NCI-H1417 (cell line): ENCODE measurements around the gene ACTR1B.
"Not testable (repeated sequence)": the region's sequence is repeated elsewhere in the genome, so short reads cannot be mapped to it uniquely, and the experiment has no call there.

Experiments
- DNase-seq, 3 experiments: peaks; one replicate each; lab custom pipeline; 2025; lab: John Stamatoyannopoulos, UW

ACTR1B gene

DNA sequence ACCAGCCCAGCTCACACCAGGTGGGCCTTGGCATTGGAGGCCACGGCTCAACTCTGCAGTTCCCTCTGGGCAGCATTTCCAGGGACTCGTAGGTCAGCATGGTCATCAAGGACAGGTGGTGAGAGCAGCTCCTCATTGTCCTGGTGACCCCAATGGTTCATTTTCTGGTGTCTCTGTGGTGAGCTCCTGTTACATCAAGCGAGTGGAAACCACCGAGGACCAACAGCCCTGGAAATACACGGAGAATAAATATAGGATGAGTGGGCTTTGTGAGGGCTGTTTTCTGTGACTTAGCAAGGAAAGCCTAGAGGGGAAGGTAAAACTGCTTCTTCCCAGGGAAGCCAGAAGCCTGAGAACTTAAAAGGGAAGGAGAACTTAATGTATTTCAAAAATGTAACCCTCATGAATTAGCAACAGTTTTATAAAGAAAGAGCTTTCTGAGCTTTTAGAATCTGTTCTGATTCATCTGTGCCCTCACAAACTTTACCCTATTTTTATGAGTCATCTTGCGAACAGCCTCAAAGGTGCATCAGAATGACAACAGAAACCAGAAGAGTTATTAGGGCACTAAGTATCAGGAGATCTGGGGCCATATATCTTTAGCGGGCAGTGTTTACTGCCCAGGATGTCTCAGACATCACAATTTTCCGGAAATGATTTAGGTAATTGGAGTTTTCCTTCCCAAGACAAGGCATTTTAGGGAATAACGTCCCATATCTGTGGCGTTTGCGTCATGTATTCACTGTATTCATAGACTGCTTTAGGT lies 24.4 kb upstream of the ACTR1B start:
- DNase-seq: no peak

DNA sequence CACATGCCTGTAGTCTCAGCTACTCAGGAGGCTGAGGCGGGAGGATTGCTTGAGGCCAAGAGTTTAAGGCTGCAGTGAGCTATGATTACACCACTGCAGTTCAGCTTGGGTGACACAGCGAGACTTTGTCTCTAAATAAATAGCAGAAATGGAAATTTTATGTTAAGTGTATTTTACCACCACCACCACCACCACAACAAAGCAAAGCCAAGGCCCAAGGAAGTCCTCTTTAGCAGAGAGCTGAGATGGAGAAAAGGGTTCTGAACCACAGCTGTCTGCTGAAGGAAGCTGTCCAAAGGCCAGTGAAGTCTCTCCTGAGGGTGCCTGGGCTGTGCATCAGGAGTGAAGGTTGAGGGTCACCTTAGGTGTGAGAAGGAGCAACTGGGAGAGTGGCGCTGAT lies 23.4 kb upstream of the ACTR1B start:
- DNase-seq: not testable (repeated sequence)

DNA sequence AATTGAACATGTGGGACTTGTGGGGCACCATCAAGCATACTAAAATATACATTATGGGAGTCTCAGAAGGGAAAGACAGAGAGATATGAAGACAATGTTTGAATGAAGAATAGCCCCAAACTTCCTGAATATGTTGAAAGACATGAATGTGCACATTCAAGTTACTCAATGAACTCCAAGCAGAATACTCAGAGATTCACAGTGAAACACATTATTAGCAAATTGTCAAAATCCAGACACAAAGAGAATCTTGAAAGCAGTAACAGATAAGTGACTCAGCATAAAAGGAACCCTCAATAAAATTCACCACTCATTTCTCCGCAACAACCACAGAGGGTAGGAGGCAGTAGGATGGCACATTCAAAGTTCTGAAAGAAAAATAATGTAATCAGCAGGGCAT lies 14.5 kb upstream of the ACTR1B start:
- DNase-seq: no peak

DNA sequence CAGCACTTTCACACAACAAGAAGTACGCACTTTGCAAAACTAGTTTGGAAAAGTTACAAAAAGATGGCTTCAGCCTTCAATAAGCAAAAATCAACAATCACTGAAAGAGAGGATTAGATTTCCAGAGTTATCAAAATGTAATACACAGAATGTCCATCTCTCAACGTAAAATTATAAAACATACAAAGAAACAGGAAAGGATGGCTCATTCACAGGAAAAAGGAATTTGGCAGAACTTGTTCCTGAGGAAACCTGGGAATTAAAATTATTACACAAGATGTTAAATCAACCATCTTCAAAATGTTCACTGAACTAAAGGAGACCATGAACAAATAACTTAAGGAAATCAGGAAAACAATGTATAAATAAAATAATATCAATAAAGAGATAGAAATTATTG lies 13.6 kb upstream of the ACTR1B start:
- no peak for DNase-seq

DNA sequence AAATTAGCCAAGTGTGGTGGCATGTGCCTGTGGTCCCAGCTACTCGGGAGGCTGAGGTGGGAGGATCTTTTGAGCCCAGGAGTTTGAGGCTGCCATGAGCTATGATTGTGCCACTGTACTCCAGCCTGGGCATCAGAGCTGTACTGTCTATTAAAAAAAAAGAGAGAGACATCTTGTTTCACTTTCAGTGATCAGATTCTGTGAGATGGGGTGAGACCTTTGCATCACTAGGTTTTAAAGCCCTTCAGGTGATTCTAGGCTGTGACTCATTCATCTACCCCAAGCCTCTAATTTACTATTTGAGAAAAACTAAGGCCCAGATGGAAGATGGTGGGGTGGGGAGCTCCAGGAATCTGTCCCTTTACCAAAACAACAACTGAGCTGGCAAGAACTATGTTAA lies 12.8 kb upstream of the ACTR1B start:
- DNase-seq: no peak

DNA sequence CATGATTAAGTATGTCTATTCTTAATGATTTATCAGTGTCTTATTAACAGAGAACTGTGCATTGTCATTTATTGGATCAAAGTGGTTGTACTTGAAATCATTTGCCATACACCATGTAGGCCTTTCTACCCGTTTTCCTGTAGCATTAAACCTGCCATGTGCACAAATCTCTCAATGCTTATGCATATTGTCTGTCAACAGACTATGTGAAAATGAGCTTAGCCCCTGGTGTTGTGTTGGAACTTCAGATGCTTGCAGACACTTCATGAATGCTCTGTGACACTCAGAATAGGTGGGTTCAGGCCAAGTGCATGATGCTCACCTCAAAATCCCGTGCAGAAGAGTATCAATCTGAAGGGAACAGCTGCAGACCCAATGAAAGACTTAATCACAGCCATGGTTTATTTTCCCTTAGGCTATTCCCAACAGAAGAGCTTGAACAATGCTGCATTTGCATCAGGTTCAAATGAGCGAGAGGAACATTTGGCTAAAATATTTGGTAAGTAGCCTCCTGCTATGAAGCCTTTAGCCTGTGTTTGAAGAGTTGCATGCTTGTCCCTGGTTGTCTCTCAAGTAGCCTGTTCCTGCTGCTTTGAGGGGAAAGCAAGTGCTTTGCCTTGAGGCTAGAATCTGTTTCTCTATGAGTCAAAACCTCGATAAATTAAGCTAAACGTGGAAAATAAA lies 11.7 kb upstream of the ACTR1B start:
- peak in 2 of 3 experiments; percentile 56 to 85 for DNase-seq

DNA sequence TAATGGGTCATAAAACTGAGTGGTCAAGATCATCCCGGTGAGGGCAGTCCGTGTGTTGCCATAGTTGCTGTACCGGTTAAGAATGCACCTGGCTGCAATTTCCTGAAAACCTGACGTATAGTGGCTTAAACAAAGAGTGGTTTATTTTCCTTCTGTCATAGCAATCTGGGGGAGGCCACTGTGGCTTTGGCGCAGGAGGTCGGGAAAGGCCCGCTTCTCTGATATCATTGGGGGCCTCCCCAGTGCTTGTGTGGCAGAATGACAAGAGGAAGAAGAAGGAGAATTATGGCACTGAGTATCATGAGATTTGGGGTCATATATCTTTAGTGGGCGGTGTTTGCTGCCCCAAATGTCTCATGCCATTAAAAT lies 10.1 kb upstream of the ACTR1B start:
- DNase-seq: peak in 2 of 3 experiments; percentile 24 to 62

DNA sequence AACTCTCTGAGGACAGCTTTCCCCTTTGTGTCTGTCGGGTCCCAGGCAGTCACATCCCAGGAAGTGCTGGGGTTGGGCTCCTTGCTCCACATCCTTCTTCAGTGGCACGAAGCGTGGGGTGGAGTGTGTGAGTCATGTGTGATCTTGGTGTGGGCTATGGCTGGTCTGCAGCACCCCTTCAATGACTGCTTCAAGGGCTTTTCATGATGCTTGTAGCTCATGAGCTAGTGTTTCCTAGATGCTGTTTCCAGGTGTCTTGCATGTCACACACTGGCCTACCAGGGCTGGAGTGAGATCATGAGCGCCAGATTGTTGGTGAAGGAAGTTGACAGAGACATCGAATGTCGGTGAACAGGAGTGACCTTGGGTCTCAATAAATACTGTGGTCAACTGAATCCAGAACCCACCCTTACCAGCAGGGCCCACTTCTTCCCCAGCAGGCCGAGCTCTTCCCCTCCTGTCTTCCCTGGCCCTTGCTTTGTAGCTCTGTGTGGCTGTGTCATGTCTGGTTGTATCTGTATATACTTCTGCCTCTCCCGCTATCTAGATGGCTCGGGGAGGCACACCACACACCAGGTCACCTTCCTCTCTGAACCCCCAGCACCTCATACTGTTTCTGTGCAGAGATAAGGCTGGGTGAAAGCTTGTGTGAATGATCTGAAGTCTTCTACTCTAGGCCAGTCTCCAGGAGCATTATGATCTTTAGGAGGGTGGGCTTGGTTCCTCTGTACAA lies 9.5 kb upstream of the ACTR1B start:
- no peak for DNase-seq

DNA sequence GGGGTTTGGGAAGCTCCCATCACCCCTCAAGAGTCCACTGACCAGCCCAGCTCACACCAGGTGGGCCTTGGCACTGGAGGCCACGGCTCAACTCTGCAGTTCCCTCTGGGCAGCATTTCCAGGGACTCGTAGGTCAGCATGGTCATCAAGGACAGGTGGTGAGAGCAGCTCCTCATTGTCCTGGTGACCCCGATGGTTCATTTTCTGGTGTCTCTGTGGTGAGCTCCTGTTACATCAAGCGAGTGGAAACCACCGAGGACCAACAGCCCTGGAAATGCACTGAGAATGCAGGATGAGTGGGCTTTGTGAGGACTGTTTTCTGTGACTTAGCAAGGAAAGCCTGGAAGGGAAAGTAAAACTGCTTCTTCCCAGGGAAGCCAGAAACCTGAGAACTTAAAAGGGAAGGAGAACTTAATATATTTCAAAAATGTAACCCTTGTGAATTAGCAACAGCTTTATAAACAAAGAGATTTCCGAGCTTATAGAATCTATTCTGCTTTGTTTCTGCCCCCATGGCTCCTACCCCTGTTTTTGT lies 8.8 kb upstream of the ACTR1B start:
- not testable (repeated sequence) for DNase-seq

DNA sequence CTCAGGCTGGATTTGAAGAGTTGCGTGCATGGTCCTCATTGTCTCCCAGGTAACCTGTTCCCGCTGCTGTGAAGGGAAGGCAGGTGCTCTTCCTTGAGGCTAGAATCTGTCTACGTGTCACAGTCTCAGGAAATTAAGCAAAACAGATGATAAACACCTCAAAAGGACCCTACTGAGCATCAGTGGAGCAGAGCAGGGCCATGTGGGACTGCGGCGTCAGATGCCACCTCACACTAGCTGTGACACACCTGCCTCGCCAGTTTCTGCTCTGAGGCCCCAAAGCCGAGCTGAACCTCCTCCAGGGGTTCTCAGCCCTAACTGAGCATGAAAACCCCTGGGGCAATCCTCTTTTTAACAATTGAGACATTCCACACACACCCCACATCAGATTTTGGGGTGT lies 7.7 kb upstream of the ACTR1B start:
- peak in 2 of 3 experiments; percentile 3 to 55 for DNase-seq

DNA sequence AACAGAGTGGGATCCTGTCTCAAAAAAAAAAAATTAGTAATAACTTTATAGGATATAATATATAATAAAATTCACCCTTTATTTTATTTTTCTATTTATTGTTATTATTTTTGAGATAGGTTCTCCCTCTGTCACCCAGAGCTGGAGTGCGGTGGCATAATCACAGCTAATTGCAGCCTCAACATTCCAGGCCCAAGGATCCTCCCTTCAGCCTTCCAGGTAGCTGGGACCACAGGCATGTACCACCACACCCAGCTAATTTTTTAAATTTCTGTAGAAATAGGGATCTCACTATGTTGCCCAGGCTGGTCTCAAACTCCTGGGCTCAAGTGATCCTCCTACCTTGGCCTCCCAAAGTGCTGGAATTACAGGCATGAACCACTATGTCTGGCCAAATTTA lies 6.6 kb upstream of the ACTR1B start:
- no peak for DNase-seq

DNA sequence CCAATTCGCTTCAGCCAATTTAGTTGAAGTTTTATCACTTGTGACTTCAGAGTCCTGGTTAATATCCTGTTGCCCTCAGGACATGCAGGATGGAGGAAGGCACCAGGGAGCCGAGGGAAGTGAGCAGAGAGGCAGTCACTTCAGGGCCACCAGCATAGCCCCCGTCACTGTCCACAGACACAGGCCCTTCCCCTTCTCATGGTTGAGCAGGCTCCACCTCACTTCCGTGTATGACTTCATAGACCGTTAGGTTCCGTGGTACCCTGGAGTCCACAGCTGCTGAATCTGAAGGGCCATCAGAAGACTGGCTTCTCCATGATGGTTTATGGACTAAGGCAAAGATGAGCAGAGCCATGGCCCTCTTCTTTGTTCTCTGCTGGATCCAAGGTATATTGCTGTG lies 5.6 kb upstream of the ACTR1B start, which contains the start of gene C2orf92:
Gene C2orf92, plus strand, starts transcription at position 266 of the 400 bp plus-strand sequence. Its CDS starts 76 bp downstream, at position 342.
- DNase-seq: no peak

DNA sequence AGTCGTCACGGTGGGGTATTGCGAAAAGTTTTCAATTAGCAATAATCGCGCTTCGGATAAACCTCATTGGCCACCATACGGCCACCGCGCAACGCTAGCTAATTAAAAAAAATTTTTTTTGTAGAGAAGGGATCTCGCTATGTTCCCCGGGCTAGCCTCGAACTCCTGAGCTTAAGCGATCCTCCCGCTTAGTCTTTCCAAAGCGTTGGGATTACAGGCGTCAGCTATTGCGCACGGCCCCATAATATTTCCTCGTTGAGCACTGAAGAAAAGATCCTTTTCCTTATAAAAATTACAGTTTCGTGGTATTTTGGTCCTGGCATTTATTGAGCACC lies 759 bp upstream of the ACTR1B start:
- no peak for DNase-seq

DNA sequence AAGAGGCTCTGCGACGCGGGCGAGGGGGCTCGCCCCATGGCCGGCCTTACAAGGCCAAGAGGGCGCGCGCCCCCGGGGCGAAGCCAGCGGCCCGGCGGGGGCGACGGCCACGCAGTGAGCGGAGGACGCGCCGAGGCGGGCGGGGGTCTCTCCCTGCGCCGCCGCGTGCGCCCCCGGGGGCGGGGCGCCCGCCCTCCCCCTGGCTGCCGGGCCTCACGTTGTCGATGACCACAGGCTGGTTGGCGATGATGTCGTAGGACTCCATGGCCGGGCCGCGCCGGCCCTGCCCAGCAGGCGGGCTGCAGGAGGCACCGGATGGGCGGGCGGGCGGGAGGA lies 250 bp downstream of the ACTR1B start:
- peak in 1 of 3 experiments; percentile 88 for DNase-seq

DNA sequence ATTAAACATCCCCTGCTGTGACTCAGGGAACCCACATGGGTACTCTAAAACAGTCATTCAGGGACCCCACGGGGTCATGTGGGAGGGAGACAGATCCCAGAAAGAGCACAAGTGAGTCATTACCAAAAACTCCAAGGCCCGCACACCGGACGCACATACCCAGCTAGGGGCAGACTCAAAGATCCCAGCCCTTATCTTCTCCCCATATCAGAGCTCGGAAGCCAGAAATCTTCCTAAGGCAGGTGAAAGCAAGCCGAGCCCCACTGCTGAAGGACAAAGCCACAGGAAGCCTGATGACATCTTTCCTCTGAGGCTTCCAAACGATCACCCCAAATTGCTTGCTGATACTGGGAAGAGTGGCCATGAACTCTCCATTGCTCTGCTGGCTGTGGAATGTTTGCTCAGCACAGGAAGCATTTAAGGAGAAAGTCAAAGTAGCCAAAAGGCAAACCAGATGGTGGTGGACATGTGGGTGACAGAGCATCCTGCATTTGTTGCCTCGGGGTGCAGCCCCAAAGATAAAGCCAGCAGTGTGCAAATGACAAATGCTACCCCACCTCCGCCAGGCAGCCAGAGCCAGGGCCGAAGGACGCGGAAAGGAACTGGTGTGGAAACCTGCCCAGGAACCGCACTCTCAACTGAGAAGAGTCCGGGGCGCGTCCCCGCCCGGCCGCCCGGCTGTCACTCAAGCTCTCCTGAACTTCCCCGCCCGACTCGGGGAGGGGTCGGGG lies 784 bp downstream of the ACTR1B start:
- peak; percentile 46 to 83 (median 62) for DNase-seq

DNA sequence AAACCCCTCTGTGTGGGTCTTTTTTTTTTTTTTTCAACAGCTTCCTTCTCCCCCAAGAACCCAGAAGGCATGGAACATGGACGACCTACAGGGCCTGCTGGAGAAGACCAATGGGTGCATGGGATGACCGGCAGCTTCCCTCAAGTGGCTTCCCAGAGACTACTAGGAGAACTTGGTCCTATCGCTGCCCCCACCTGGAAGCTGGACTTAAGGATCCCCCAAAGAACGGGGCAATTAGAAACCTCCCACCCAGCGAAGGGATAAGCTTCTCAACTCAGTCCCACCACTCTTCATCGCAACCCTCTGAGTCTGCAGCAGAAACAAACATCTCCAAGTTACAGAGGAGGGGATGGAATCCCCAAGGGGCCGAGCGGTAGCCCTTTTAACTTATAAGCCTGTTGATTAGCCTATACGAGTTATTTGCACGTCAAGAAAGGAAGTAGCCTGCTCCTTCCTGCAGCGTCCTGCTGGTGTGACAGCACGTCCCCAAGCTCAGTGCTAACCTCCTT lies 1.4 kb downstream of the ACTR1B start:
- peak in 1 of 3 experiments; percentile 44 for DNase-seq

DNA sequence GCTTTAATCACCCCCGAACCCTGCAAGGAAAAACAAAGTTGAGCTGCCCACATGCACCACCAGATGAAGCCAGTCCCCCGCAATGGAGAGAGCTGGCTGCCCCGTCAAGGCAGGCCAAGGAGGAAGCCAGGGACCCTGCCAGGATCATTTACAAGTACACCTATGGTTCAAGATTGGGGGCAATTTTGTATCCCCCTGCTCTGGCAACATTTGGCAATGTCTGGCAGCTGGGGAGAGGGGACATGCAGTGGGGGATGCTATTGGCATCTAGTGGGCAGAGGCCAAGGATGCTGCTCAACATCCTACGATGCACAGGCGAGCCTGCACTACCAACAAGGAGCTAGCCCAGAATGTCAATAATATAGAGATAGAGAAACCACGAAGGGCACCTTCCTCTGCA lies 1.9 kb downstream of the ACTR1B start:
- DNase-seq: no peak

DNA sequence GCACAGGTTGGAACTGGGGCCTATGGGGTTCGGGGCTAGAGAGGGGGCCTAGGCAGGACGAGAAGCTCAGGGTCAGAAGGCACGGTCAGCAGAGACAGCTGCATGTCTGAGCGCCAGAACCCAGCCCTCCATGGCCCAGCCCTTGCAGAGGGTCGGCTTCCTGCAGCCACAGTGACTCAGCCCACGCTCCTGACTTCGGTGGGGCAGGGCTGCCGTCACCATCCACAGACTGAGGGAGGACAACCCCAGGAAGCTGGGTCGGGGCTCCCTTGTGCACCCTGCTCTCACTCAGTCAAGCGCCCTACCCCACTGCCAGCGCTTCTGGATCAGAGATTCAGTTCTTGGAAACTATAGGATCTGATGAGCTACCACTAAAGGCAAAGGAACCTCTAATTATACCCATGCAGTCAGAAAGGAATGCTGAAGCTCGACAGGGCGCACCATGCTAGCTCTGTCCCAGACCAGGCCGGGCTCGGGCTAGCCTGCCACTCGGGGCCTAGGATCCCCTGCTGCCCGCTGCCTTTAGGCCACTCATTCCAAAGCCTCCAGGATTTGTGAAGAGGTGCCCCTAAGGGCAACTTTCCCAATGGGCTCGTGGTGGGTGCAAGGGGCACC lies 3.0 kb downstream of the ACTR1B start:
- DNase-seq: no peak

DNA sequence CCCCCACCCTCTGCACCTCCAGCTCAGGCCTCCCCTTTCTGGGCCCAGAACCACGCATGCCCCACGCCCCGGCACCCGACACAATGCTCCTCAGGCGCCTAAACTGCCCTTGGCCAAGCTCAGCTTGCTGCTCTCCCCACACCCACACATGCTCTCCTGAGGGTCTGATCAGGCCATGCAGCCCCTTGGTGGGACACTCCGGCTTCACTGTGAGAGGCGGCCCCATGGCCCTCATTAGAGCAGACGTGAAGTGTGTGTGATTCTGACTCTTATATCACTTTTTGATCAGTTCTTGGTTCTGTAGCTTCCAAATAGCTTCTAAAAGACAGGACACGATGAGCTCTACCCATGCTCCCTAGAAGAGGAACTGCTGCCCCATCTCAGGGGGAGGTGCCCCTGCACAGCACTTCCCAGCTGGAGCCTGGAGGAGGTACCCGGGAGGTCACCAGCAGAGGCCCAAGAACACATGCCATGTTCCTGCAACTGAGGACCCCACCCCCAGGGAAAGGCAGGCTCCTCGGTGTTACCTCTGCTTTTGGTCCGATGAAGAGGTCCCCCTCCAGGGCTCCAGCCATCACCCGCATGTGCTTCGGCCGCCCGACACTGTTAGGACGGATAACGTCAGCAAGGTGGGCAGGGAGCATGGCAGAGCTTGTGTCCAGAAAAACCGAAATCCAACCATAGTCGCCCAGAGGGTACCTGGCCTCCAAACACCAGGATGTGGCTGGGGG lies 3.6 kb downstream of the ACTR1B start:
- no peak for DNase-seq

DNA sequence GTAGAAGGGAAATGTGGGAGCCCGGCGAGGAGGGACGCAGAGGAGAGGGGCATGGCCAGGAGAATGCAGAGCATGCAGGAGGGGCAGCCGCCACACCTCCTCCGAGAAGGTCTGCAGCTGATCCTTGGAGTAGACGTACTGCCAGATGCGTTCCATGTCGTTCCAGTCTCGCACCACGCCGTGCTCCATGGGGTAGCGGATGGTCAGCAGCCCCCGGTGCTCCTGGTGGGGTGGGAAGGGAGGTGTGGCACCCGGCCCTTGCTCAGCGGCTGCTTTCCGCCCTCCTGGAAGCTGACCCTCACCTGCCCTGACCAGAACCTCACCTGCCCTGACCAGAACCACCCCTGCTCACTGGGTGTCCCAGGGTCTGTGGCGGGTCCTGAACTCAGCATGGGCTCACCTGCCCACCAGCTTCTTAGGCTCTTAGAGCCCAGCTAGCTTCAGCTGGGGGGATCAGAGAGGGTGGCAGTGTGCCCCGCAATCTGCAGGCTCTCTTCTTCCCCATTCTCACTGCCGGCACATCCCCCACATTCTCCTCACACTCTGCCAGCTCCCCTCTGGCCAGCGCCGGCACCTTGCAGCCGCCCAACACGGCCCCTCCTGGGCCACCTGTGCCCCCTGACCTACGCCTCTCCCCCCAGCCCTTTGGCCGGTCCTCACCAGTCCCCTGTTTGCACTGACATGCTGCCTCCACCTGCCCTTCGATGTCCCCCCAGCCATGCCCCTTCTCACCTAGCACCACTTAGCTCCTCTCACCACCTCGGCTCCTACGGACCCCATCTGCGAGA lies 4.4 kb downstream of the ACTR1B start:
- DNase-seq: no peak
